Measurements from ENCODE around the gene CNRIP1.
A peak's percentile ranks its signal among the peaks of the same experiment; 100 is the strongest.

CNRIP1 gene, protein sequence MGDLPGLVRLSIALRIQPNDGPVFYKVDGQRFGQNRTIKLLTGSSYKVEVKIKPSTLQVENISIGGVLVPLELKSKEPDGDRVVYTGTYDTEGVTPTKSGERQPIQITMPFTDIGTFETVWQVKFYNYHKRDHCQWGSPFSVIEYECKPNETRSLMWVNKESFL

GRCh38 chr2:68319398-68320117 lies at the start of gene CNRIP1:
Gene CNRIP1 (minus strand): TSS chr2:68319949. CDS start chr2:68319400, 549 bp downstream.
- ChIA-PET POLR2A (ENCODE audit: low non-redundant PET) (no interaction called here), CTCF (interaction anchor here (0.6 to 1.0 kb wide), 3 partner anchors 38 to 1479 kb away, joined by 3 to 4 read pairs (median 3); no protein-coding TSS in a partner anchor)
- peak within 1 kb of the TSS; percentile 53 for H3K27ac ChIP-seq
- peak; percentile 33 for DNase-seq (ENCODE audit: low spot score)
- TF ChIP-seq, protein P1, sequence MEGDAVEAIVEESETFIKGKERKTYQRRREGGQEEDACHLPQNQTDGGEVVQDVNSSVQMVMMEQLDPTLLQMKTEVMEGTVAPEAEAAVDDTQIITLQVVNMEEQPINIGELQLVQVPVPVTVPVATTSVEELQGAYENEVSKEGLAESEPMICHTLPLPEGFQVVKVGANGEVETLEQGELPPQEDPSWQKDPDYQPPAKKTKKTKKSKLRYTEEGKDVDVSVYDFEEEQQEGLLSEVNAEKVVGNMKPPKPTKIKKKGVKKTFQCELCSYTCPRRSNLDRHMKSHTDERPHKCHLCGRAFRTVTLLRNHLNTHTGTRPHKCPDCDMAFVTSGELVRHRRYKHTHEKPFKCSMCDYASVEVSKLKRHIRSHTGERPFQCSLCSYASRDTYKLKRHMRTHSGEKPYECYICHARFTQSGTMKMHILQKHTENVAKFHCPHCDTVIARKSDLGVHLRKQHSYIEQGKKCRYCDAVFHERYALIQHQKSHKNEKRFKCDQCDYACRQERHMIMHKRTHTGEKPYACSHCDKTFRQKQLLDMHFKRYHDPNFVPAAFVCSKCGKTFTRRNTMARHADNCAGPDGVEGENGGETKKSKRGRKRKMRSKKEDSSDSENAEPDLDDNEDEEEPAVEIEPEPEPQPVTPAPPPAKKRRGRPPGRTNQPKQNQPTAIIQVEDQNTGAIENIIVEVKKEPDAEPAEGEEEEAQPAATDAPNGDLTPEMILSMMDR (conservative IDR thresholded peaks at IDR 0.05; ENCODE audit: low read depth), result no peak

GRCh38 chr2:68369337-68369734 lies 49.6 kb upstream of the CNRIP1 start:
- TF ChIP-seq, protein P1 (conservative IDR thresholded peaks at IDR 0.05; ENCODE audit: low read depth), result no peak
- CTCF ChIA-PET, result no interaction called here
- peak overlapping the region; percentile 85 for H3K27ac ChIP-seq
- POLR2A ChIA-PET (ENCODE audit: low non-redundant PET), result no interaction called here
- no peak for DNase-seq (ENCODE audit: low spot score)

DNA sequence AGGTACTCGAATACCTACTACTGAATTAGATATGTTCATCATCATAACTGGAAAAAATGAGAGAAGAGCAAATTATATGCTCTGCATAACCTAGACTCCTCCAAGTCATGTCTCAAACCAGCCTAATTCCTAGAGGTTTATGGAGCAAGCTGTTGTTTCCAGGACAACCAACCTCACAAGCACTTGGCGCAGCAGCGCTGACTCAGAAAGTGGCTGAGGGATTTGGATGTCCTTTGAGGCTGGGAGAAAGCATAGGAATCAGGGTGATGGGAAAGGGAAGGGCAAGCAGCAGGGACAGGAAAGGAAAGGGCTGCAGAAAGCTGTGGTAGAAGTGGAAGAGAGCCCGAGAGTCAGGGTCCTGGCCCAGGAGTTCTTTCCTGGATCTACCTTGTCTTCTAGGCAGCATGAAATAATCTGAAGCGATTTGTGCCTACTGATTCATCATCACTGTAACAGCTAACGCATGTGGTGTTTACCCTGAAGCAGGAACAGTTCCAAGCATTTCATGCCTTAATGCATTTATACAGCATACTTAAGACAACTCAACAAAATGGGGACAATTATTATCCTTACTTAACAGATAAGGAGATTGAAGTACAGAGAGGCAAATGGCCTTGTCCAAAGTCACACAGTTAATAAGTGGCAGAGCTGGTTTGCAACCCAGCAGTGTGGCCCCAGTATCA lies 49.0 kb upstream of the CNRIP1 start:
- TF ChIP-seq, protein P1 (conservative IDR thresholded peaks at IDR 0.05; ENCODE audit: low read depth), result no peak
- ChIA-PET POLR2A (ENCODE audit: low non-redundant PET) (no interaction called here), CTCF (interaction anchor here (0.7 kb wide), 1 partner anchor 194 kb away, joined by 5 read pairs; no protein-coding TSS in a partner anchor)
- DNase-seq (ENCODE audit: low spot score), result peak; percentile 57
- H3K27ac ChIP-seq, result peak overlapping the region; percentile 85

- peak overlapping the region; percentile 85 for H3K27ac ChIP-seq
- ChIA-PET POLR2A (ENCODE audit: low non-redundant PET) (no interaction called here), CTCF (interaction anchor here (0.7 kb wide), 1 partner anchor 194 kb away, joined by 5 read pairs; no protein-coding TSS in a partner anchor)
- peak; percentile 27 for DNase-seq (ENCODE audit: low spot score)
- TF ChIP-seq, protein P1 (conservative IDR thresholded peaks at IDR 0.05; ENCODE audit: low read depth), result no peak
Observed at GRCh38 chr2:68367953-68368653, 48.4 kb upstream of the CNRIP1 start.

DNA sequence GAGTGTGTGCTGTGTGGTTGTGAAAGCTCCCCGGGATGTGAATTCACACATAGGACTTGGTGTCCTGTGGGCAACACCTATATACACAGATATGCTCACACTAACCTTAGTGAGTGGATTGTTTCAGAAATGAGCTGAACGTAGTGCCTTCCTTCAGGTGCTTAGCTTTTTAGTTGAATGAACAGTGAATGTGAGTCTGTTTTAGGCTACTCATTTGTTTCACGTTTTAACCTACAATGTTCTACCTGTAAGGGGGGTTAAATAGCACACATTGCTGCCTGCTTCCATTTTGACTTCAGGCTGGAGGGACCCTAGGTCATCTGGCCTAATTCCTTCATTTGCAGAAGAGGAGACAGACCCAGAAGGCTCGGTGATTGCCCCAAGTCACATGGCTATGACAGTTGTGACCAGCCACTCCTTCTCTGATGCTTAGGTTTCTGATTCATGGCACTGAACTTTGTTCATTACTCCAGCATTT lies 46.4 kb upstream of the CNRIP1 start:
- H3K27ac ChIP-seq, result no peak overlapping the region
- TF ChIP-seq, protein P1 (conservative IDR thresholded peaks at IDR 0.05; ENCODE audit: low read depth), result no peak
- ChIA-PET CTCF (no interaction called here), POLR2A (ENCODE audit: low non-redundant PET) (no interaction called here)
- DNase-seq (ENCODE audit: low spot score), result no peak

GRCh38 chr2:68365087-68365486 lies 45.3 kb upstream of the CNRIP1 start, which contains the start of gene PLEK:
Gene PLEK (plus strand): TSS chr2:68365282. CDS start chr2:68365352, 70 bp downstream.
- H3K27ac ChIP-seq, result no peak within 1 kb of the TSS
- CTCF ChIA-PET, result no interaction called here
- POLR2A ChIA-PET (ENCODE audit: low non-redundant PET), result no interaction called here
- TF ChIP-seq, protein P1 (conservative IDR thresholded peaks at IDR 0.05; ENCODE audit: low read depth), result no peak
- no peak for DNase-seq (ENCODE audit: low spot score)

All from RWPE1 (cell line).